A673 (cell line): ENCODE results near the gene ZBTB44.

Experiments used
- EZH2 ChIP-seq: fragments of 200-600 bp; sonication (generic); IDR thresholded peaks from 2 replicates; pipeline ENCODE4 v1.6.1; 2017; ENCODE audit warnings: borderline replicate concordance, low read depth, mild to moderate bottlenecking, mixed read lengths, antibody characterized with exemption, low read length; ENCODE audit not compliant: poor library complexity, severe bottlenecking
- TF ChIP-seq, protein P1 (sequence below): fragments of 300-800, 200-600 bp; sonication (generic); conservative IDR thresholded peaks from 2 replicates; pipeline ENCODE4 v1.5.1; 2017; ENCODE audit warnings: low read depth, mild to moderate bottlenecking, antibody characterized with exemption, low read length, moderate library complexity, mixed read lengths

DNA sequence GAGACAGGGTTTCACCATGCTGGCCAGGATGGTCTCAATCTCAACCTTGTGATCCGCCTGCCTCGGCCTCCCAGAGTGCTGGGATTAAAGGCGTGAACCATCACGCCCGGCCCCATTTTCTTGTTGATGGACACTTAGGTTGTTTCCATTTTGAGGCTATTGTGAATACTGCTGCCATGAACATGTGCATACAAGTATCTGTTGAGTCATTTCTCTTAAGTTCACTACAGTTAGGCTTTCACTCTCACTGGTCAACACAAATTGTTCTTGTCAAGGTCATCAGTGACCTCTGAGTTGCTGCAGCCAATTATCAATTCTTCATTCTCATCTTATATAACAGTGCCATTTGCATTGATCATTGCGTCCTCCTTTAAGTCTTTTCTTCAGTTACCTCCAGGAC, 13.0 kb upstream of the ZBTB44 start:
- TF ChIP-seq, protein P1, sequence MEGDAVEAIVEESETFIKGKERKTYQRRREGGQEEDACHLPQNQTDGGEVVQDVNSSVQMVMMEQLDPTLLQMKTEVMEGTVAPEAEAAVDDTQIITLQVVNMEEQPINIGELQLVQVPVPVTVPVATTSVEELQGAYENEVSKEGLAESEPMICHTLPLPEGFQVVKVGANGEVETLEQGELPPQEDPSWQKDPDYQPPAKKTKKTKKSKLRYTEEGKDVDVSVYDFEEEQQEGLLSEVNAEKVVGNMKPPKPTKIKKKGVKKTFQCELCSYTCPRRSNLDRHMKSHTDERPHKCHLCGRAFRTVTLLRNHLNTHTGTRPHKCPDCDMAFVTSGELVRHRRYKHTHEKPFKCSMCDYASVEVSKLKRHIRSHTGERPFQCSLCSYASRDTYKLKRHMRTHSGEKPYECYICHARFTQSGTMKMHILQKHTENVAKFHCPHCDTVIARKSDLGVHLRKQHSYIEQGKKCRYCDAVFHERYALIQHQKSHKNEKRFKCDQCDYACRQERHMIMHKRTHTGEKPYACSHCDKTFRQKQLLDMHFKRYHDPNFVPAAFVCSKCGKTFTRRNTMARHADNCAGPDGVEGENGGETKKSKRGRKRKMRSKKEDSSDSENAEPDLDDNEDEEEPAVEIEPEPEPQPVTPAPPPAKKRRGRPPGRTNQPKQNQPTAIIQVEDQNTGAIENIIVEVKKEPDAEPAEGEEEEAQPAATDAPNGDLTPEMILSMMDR = no peak
- TF ChIP-seq EZH2 = no peak
